Fibroblast of skin of left quadriceps (primary cell): ENCODE data around the gene PIEZO1.

ENCODE experiments used
- DNase-seq, 2 experiments: peaks; one replicate each; pipeline ENCODE4 v3.0.0-alpha.2; 2013; ENCODE audit warnings: low read depth in 2 of 2

PIEZO1 gene

GRCh38 chr16:88702371-88703210 is 82.4 kb downstream of the PIEZO1 start:
- no peak for DNase-seq

DNA sequence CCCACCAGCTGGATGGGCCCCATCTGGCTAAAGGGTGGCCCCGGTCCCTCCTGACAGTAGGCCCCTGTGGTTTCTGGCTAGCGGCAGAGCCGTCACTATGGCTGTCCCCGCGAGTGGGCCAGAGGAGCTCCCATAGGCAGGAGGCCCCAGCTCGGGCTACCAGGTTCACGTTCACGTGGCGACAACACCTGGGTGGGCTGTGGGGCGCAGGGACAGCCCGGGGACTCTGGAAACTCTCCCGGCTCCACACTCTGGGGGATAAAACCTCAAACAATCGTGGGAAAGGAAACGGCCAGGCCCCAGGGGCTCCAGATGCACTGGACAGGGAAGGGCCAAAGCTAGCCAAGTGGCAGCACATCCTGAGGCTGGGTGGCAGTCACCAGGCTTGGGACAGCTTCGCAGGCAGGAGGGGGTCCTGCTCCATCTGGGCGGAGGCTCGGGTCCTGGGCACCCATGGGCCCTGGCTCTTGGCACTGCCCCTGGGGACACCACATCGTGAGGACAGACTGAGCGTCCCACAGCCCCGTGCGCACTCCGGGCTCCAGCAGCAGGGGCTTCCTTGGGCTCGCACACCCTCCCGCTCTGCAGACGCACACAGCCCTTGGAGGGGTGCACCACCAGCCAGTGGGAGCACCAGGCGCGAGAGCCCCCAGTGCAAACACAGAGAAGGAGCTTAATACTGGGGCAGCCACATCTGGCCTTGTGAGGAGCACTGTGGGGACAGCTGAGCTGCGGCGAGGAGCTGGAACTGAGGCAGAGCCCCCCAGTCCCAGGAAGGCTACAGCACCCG is 83.2 kb downstream of the PIEZO1 start:
- DNase-seq: no peak

DNA sequence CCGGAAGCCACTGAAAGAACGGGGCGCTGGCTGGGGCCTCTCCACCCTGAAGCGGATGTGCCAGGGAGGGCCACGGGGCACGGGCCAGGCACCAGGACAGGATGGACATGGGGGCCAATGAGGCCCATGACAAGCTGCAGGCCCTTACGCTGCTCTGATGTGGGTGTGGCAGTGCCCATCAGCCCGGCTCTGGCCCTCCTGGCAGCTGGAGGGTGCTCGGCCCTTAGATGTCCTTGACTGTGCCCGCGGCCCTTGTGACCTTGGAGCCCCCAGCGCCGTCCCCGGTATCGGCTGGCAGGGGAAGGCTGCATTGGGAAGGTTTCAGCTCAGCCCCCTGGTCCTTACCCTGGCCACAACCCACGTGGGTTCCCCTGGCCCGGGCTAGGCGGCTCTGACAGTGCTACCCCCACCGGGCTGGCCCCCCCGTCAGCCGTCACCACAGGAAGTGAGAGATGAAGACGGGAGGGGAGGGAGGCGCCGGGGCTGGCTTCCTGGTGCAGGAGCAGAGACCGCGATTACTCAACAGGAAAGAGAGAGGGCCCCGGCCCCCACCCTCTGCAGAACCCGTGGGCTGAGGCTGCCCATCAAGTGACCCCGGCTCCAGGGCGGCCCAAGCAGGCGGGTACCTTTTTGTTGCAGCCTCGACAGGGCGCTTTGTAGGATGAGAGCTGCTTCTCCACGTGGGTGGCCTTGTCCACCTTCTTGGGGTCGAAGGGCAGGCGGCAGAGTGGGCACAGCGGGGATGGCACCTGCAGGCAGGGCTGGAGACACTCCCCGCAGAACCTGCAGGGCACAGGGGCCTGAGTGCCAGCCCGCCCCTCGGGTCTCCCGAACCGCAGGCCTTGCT is 84.2 kb downstream of the PIEZO1 start:
- peak; percentile 36 for DNase-seq

DNA sequence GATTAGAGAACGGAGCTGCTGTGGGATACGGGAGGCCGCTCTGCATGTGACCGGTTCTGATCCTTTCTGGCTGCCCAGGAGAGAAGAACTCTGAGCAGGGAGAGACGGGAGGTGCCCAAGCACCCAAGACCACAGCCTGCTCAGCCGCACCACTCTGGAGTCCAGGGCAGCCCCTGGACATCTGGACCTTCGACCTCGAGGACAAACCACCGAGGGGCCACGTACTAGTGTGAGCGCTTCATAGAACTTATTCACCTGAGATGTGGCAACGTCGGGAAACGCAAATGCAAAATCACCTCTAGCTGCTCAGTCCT is 84.7 kb downstream of the PIEZO1 start:
- DNase-seq: no peak

GRCh38 chr16:88699180-88699579 is 85.8 kb downstream of the PIEZO1 start:
- DNase-seq: no peak

GRCh38 chr16:88698646-88699045 is 86.4 kb downstream of the PIEZO1 start:
- no peak for DNase-seq

- no peak for DNase-seq
Measured at GRCh38 chr16:88697831-88698615, 87.0 kb downstream of the PIEZO1 start.

GRCh38 chr16:88697116-88697830 is 87.7 kb downstream of the PIEZO1 start:
- DNase-seq: no peak

DNA sequence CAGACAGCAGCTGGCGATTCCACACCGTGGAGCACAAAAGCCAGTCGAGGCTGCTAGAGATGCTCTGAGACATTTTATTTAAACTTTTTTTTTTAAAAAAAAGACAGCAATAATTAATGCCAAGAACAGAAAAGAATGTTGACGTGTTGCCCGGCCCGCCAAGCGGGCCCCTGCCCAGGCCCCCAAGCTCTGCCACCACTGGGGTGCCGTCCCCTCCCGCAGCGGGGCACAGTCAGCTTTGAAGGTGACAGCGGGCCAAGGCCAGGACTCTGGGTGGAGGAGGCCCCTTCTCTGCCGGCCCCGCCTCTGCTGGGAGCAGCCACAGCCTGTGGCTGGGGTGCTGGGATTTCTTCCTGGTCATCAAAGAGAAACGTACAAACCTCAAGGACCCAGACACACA is 88.6 kb downstream of the PIEZO1 start:
- DNase-seq: no peak

- no peak for DNase-seq
Measured at GRCh38 chr16:88695753-88696152, 89.3 kb downstream of the PIEZO1 start.

DNA sequence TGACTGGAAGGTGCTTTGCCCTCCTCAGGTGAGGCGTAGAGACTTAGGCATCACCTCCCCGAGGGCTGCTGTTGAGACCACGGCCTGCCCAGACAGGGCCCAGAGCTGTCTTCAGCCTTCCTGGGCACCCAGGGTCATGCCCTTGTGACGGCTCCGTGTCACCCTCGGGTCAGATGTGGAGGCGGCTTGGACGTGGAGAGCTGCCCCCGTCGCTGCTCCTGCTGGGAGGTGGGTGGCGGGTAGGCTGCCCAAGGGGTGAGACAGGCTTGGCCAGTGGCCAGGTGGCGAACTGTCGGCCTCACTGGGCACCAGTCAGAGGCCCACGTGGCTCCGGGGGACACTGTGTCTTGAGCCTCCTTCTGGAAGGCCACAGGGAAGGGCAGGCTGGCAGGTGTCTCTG is 89.8 kb downstream of the PIEZO1 start:
- no peak for DNase-seq

DNA sequence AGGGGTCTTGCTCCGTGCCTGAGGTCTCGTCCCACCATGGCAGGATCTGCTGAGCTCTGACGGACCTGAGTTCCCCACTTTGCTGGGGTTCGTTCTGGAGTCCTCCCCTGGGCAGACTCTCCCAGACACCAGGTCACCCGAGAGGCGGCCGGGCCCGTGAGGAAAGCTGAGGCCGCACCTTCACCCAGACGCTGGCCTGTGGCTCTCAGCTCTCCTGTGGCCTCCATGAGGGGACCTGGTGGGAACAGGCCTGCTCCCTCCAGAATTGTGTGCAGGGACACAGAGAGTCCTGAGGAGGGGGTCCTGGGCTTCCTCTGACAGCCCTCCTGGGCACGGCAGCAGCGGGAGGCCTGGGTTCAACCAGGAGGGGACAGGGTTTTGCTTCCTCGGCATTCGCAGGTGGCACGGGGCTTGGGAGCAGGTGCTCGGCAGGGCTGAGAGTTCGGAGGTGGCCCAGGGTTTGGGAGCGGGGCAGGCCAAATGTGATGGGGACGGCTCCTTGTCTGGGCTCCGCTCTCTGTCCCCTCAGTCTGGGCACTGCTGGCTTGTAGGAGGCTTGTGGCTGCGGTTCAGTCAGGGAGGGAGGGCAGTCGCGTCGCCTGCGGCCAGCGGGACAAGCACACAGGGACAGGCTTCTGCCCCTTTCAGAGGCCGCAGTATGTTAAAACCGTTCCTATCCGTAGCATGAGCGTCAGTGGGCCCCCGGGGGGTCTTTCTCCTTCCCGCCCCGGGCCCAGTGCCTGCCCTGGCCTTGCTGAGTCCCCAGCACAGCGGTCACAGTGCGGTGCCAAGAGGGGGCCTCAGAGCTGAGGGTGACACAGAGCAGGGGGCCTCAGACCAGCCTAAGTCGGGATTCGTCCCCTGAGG is 90.6 kb downstream of the PIEZO1 start:
- DNase-seq: no peak

- DNase-seq: no peak
Measured at GRCh38 chr16:88693420-88694177, 91.4 kb downstream of the PIEZO1 start.

GRCh38 chr16:88692861-88693260 is 92.2 kb downstream of the PIEZO1 start:
- no peak for DNase-seq

GRCh38 chr16:88691924-88692560 is 93.0 kb downstream of the PIEZO1 start:
- no peak for DNase-seq

DNA sequence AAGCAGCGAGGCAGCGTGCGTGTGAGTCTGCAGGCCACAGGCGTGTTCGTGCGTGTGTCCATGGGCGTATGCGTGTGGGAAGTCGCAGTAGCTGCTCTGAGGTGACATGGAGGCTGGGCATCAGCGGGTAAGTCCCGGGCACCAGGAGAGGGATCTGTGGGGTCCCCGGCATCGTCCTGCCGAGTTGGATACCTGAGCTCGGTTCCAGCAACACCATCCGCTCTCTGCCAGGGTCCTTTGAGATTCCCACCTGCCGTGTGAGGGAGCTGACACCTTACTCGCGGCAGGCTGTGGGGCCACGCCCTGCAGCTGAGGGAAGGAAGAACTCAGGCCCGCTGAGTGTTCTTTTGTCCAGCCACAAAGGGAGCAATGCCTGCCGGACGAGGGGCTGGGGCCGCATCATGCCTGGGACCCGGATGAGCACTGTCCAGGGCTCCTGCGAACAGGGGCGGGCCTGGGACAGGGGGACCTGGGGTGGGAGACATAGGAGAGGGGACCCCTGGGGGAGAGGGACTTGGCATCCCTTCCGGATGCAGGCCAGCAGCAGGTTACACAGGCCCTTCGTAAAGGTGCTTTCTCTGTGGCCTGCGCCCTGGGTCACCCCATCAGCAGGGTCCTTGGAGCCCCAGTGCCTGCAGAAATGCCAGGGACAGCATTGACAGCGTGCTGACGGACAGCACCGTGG is 93.7 kb downstream of the PIEZO1 start:
- no peak for DNase-seq

DNA sequence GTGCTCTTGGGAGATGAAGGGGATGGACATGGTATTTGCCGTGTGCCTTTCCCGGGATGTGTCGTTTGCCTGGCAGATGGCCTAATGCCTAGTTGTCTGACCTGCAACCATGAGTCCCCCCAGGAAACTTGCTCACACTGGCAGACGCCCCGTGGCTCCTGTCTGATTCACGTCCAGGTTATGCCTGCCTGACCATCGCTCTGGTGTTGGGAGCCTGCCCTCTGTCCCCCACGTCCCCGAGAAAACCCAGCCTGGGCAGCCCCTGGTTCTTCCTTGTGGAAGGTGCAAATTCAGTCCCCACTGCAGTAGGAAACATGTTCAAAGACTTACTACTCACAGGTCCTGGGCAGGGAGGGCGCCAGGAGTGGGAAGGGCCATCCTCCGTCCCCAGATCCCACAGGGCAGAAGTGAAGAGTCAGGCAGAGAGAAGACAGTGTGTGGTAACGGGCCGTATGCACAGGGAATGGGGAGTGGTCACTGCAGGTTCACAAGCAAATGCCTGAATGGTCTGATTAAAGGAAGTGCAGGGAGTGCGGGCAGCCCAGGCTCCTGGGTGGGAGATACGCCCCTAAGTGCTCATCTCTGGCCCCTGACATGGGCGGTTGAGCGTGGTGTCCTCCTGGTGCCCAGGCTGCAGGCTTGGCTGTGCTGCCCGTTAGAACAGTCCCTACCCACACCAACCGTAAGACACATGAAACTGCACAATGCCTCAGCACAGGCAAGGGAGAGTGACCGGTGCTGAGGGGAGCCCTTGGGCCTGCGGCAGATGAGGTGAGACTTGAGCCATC is 94.5 kb downstream of the PIEZO1 start:
- no peak for DNase-seq
